IMR-90 (cell line): ENCODE results near the gene WBP2. TPM values are rescaled to one million over a fixed set of nuclear protein-coding genes. Genes with fewer than 3 reads are reported as not detected.

Source experiments
- ATAC-seq: fragments of 200-7000 bp; cut with Tn5 transposase; 2 replicates; pipeline ENCODE4 v1.9.1; 2020; ENCODE audit warnings: low read depth, mild to moderate bottlenecking, moderate library complexity
- BruUV-seq: library from RNA; stranded (reverse); fragments of 400-500 nt; replicated peaks from 2 replicates; lab custom pipeline; 2021; lab: Mats Ljungman, UMichigan
- CTCF ChIA-PET: fragments of 300-600 bp; formaldehyde crosslinking; extraction: SDS; loops from one replicate; lab custom pipeline; 2021; ENCODE audit warnings: antibody characterized with exemption; lab: Yijun Ruan, JAX
- POLR2A ChIA-PET: fragments of 300-600 bp; sonication (Branson Sonifier 250); formaldehyde crosslinking; loops from one replicate; lab custom pipeline; 2022; ENCODE audit warnings: antibody characterized with exemption; ENCODE audit not compliant: unreplicated experiment; lab: Charles Lee
- DNase-seq: peaks from one replicate; pipeline ENCODE4 v3.0.0; 2013
- H2AFZ ChIP-seq: replicated peaks from 2 replicates; pipeline ENCODE3; 2013; ENCODE audit warnings: low read length, mild to moderate bottlenecking; ENCODE audit not compliant: poor library complexity
- H2AK5ac ChIP-seq: 2 replicates; pipeline ENCODE4 v1.6.1; 2013; ENCODE audit warnings: low read depth, low read length, inconsistent platforms
- H2AK9ac ChIP-seq: replicated peaks from 2 replicates; pipeline ENCODE3; 2013; ENCODE audit warnings: mild to moderate bottlenecking, low read depth, low read length, moderate library complexity; ENCODE audit not compliant: poor library complexity
- H2BK120ac ChIP-seq: 2 replicates; pipeline ENCODE4 v1.6.1; 2013; ENCODE audit warnings: low read depth, low read length, inconsistent platforms
- H2BK15ac ChIP-seq: 3 replicates; pipeline ENCODE4 v1.6.1; 2013; ENCODE audit warnings: low read depth, low read length, inconsistent platforms
- H2BK20ac ChIP-seq: 2 replicates; pipeline ENCODE4 v1.6.1; 2013; ENCODE audit warnings: low read depth, mild to moderate bottlenecking, inconsistent platforms, low read length, moderate library complexity
- H2BK5ac ChIP-seq: 2 replicates; pipeline ENCODE4 v1.6.1; 2013; ENCODE audit warnings: mild to moderate bottlenecking, low read depth, low read length, inconsistent platforms; ENCODE audit not compliant: poor library complexity, severe bottlenecking
- H3K14ac ChIP-seq: replicated peaks from 2 replicates; pipeline ENCODE4 v1.6.1; 2013; ENCODE audit warnings: low read depth, low read length, inconsistent platforms
- H3K18ac ChIP-seq: 2 replicates; pipeline ENCODE4 v1.6.1; 2013; ENCODE audit warnings: low read depth, low read length, control low read depth
- H3K23ac ChIP-seq: 2 replicates; pipeline ENCODE4 v1.6.1; 2013; ENCODE audit warnings: low read depth, low read length, inconsistent platforms
- H3K27ac ChIP-seq: 2 replicates; pipeline ENCODE4 v1.5.1; 2013; ENCODE audit warnings: mild to moderate bottlenecking, control low read depth, low read length; ENCODE audit not compliant: insufficient read depth
- H3K27me3 ChIP-seq: 2 replicates; pipeline ENCODE4 v1.6.1; 2013; ENCODE audit warnings: low read length; ENCODE audit not compliant: control insufficient read depth, insufficient read depth
- H3K36me3 ChIP-seq: 2 replicates; pipeline ENCODE4 v1.6.1; 2013; ENCODE audit warnings: low read length, mixed read lengths; ENCODE audit not compliant: control insufficient read depth, insufficient read depth
- H3K4ac ChIP-seq: 2 replicates; pipeline ENCODE4 v1.6.1; 2013; ENCODE audit warnings: low read depth, low read length, inconsistent platforms
- H3K4me1 ChIP-seq: 2 replicates; pipeline ENCODE4 v1.6.1; 2013; ENCODE audit warnings: low read length, mixed read lengths; ENCODE audit not compliant: control insufficient read depth, insufficient read depth
- H3K4me2 ChIP-seq: 2 replicates; pipeline ENCODE4 v1.6.1; 2013; ENCODE audit warnings: low read depth, mild to moderate bottlenecking, control low read depth, low read length, moderate library complexity
- H3K4me3 ChIP-seq: 2 replicates; pipeline ENCODE4 v1.5.1; 2013; ENCODE audit warnings: low read depth, mild to moderate bottlenecking, control low read depth, low read length, moderate library complexity; ENCODE audit not compliant: insufficient read depth
- H3K56ac ChIP-seq: 2 replicates; pipeline ENCODE4 v1.6.1; 2013; ENCODE audit warnings: low read length, inconsistent platforms; ENCODE audit not compliant: insufficient read depth; ENCODE audit errors: extremely low read depth
- H3K79me1 ChIP-seq, 2 experiments: 2 replicates each; pipeline ENCODE4 v1.6.1; 2013; ENCODE audit warnings: low read length in 2 of 2, inconsistent platforms in 1 of 2, low read depth in 1 of 2
- H3K9ac ChIP-seq: 2 replicates; pipeline ENCODE4 v1.6.1; 2013; ENCODE audit warnings: low read depth, low read length, control low read depth
- H3K9me1 ChIP-seq: 2 replicates; pipeline ENCODE4 v1.6.1; 2013; ENCODE audit warnings: low read length, inconsistent platforms; ENCODE audit not compliant: insufficient read depth
- H3K9me3 ChIP-seq: 2 replicates; pipeline ENCODE4 v1.6.1; 2013; ENCODE audit warnings: low read length; ENCODE audit not compliant: control insufficient read depth, insufficient read depth
- H4K20me1 ChIP-seq: 2 replicates; pipeline ENCODE4 v1.6.1; 2013; ENCODE audit warnings: low read length, inconsistent platforms; ENCODE audit not compliant: insufficient read depth
- H4K5ac ChIP-seq: 2 replicates; pipeline ENCODE4 v1.6.1; 2013; ENCODE audit warnings: mild to moderate bottlenecking, low read depth, low read length, control low read depth
- H4K8ac ChIP-seq, 2 experiments: 2 replicates each; pipeline ENCODE4 v1.6.1; 2013; ENCODE audit warnings: low read depth in 2 of 2, low read length in 2 of 2, control low read depth in 1 of 2, inconsistent platforms in 1 of 2
- H4K91ac ChIP-seq: 2 replicates; pipeline ENCODE4 v1.6.1; 2013; ENCODE audit warnings: low read depth, low read length, inconsistent platforms; ENCODE audit not compliant: insufficient read depth
- BHLHE40 ChIP-seq: fragments of 150-350 bp; IDR thresholded peaks from 2 replicates; pipeline ENCODE4 v1.6.1; 2016; ENCODE audit warnings: mild to moderate bottlenecking, low read depth, low read length
- CTCF ChIP-seq: conservative IDR thresholded peaks from 2 replicates; pipeline ENCODE4 v1.5.1; 2012; ENCODE audit warnings: mild to moderate bottlenecking, low read depth, low read length, improper control_type of control experiment
- MAFK ChIP-seq: IDR thresholded peaks from 2 replicates; pipeline ENCODE4 v1.6.1; 2012; ENCODE audit warnings: low read depth, low read length, improper control_type of control experiment
- RAD21 ChIP-seq: IDR thresholded peaks from 2 replicates; pipeline ENCODE4 v1.6.1; 2012; ENCODE audit warnings: low read length, improper control_type of control experiment
- RCOR1 ChIP-seq: IDR thresholded peaks from 2 replicates; pipeline ENCODE4 v1.6.1; 2012; ENCODE audit warnings: mild to moderate bottlenecking, low read length, improper control_type of control experiment; ENCODE audit not compliant: insufficient replicate concordance
- SMC3 ChIP-seq: fragments of 150-350 bp; IDR thresholded peaks from 2 replicates; pipeline ENCODE4 v1.6.1; 2016; ENCODE audit warnings: low read depth, mild to moderate bottlenecking, antibody characterized with exemption, low read length, moderate library complexity
- WGBS, 2 experiments: methylation state at CpG; one replicate each; pipeline versions ENCODE4 v1.1.5 to v1.1.7; 2013; ENCODE audit warnings: missing lambda C conversion rate in 2 of 2; ENCODE audit not compliant: insufficient read length in 1 of 2; ENCODE audit errors: extremely low coverage in 2 of 2; 5-methylcytosine and 5-hydroxymethylcytosine counted together
- dilution Hi-C: fragments of 300-500 bp; cut with HindIII; formaldehyde crosslinking; loops from one replicate; pipeline ENCODE4 v1.14.3; 2018; ENCODE audit warnings: low sequenced_read_pairs; ENCODE audit not compliant: unreplicated experiment
- in situ Hi-C: fragments of 300-500 bp; cut with MboI; formaldehyde crosslinking; loops from 3 replicates; pipeline ENCODE4 v1.14.3; 2019; ENCODE audit warnings: low sequenced_read_pairs, inconsistent platforms, mixed read lengths
- intact Hi-C: fragments of 100-400 bp; cut with micrococcal nuclease; formaldehyde crosslinking; loops from 2 replicates; pipeline ENCODE4 v1.10.0; 2022
- polyA plus RNA-seq, 3 experiments: library from polyadenylated mRNA; depleted of rRNA; stranded (reverse); fragments of >200 nt; gene quantifications; 2 replicates each; pipeline ENCODE4 v1.2.3, GENCODE V29; 2012; ENCODE audit warnings: low replicate concordance in 1 of 3
- total RNA-seq: library from RNA; depleted of rRNA; stranded (reverse); fragments of >200 nt; gene quantifications from 2 replicates; pipeline ENCODE4 v1.2.3, GENCODE V29; 2012

Gene WBP2
- total and polyA plus RNA-seq, 2 of the 4 experiments (the other 2 are of a cell fraction): 9.0 to 35.5 TPM

GRCh38 chr17:75840799-75841164 is 14.4 kb downstream of the WBP2 start:
- no peak overlapping the region for H4K5ac ChIP-seq
- H3K4me1 ChIP-seq: peaks cover 6% of the 10 kb centered on the region
- no peak overlapping the region for H3K9ac ChIP-seq
- ATAC-seq (no peak), DNase-seq (no peak)
- H3K18ac ChIP-seq: no peak overlapping the region
- BruUV-seq: no TSS peak
- H3K79me1 ChIP-seq: 0 out of 4 replicates have a peak, but pooled peaks cover 0 to 2% of the 10 kb centered on the region in 2 experiments
- H2AK5ac ChIP-seq: peak overlapping the region; percentile 24; the same call in 1 of the 2 replicates
- intact Hi-C loops (no loop called here), dilution Hi-C loops (no loop called here), in situ Hi-C loops (no loop called here)
- H4K20me1 ChIP-seq: no peaks in the 10 kb centered on the region
- H2BK120ac ChIP-seq: no peak overlapping the region
- no peak overlapping the region for H2BK5ac ChIP-seq
- no peak overlapping the region for H3K56ac ChIP-seq
- CTCF ChIA-PET: interaction anchor here (0.8 kb wide), 1 partner anchor 57 kb away, joined by 3 read pairs; no protein-coding TSS in a partner anchor
- no peak overlapping the region for H2BK15ac ChIP-seq
- no peak overlapping the region for H3K27ac ChIP-seq
- H3K9me3 ChIP-seq: no peaks in the 10 kb centered on the region
- H2AK9ac ChIP-seq: peak overlapping the region; percentile 24
- no peak overlapping the region for H2BK20ac ChIP-seq
- no peaks in the 10 kb centered on the region for H3K27me3 ChIP-seq
- WGBS, 2 experiments: no CpG with 5 or more reads among the region's 7 CpGs
- H3K4ac ChIP-seq: no peak overlapping the region
- H3K23ac ChIP-seq: no peak overlapping the region
- TF ChIP-seq RCOR1: no peak
- no peak for TF ChIP-seq BHLHE40
- no peak for TF ChIP-seq RAD21
- TF ChIP-seq MAFK: no peak
- TF ChIP-seq SMC3: no peak
- TF ChIP-seq CTCF: no peak
- H3K9me1 ChIP-seq: 0 out of 2 replicates have a peak, but pooled peaks cover 4% of the 10 kb centered on the region
- H4K8ac ChIP-seq: no peak overlapping the region
- peaks cover under 1% of the 10 kb centered on the region; the same call in 1 of the 2 replicates for H3K36me3 ChIP-seq
- H3K4me3 ChIP-seq: no peak overlapping the region
- POLR2A ChIA-PET: interaction anchor here (0.6 kb wide), 2 partner anchors 13 to 896 kb away, joined by 3 read pairs; partner anchors contain the start of gene SRSF2
- H2AFZ ChIP-seq: peak overlapping the region; percentile 8
- no peak overlapping the region for H3K14ac ChIP-seq
- H3K4me2 ChIP-seq: no peak overlapping the region
- no peak overlapping the region for H4K91ac ChIP-seq
